ENCODE data around the gene SPX.

DNA sequence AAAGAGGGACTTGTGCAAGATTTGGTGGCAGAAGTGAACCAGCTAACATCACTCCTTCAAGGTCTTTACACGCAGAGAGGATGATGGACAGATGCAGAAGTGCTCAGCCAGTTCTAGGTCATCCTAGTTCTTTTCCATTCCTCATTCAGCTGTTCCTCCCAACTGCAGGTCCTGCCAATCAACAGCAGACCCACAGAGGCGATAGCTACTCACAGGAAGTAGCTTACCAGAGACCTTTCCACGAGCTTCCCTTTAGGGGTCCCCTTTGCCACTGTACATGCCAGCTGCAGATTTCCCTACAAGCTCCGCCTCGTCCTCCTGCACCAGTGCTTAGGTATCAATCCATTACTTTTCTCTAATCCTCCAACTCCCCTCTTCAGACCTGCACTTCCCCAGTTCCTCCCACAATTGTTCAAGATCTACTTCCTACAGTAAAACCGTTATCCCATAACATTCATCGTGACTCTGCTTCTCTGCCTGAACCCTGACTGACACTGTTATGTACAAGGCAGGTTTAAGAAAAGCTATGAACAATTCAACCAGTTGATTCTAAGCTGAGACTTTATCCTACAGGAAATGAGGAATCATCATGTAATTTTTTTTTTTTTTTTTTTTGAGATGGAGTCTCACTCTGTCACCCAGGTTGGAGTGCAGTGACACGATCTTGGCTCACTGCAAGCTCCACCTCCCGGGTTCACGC is 47.2 kb upstream of the SPX start:
- TF ChIP-seq, protein P1, sequence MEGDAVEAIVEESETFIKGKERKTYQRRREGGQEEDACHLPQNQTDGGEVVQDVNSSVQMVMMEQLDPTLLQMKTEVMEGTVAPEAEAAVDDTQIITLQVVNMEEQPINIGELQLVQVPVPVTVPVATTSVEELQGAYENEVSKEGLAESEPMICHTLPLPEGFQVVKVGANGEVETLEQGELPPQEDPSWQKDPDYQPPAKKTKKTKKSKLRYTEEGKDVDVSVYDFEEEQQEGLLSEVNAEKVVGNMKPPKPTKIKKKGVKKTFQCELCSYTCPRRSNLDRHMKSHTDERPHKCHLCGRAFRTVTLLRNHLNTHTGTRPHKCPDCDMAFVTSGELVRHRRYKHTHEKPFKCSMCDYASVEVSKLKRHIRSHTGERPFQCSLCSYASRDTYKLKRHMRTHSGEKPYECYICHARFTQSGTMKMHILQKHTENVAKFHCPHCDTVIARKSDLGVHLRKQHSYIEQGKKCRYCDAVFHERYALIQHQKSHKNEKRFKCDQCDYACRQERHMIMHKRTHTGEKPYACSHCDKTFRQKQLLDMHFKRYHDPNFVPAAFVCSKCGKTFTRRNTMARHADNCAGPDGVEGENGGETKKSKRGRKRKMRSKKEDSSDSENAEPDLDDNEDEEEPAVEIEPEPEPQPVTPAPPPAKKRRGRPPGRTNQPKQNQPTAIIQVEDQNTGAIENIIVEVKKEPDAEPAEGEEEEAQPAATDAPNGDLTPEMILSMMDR (conservative IDR thresholded peaks at IDR 0.05; ENCODE audit: low read depth, low read length), result no peak
- no peak for TF ChIP-seq POLR2A (IDR thresholded peaks at IDR 0.05; ENCODE audit: low read depth, low read length)
- TF ChIP-seq RFX5 (IDR thresholded peaks at IDR 0.05; ENCODE audit: low read depth, low read length), result no peak
- no peak for TF ChIP-seq MAZ (IDR thresholded peaks at IDR 0.05; ENCODE audit: borderline replicate concordance, low read depth, low read length)
- no peak for TF ChIP-seq SMC3 (IDR thresholded peaks at IDR 0.05; ENCODE audit: low read depth, low read length)
- no peak for TF ChIP-seq CHD1 (IDR thresholded peaks at IDR 0.05; ENCODE audit: low read depth, low read length)
- TF ChIP-seq CEBPB (IDR thresholded peaks at IDR 0.05; ENCODE audit: low read depth, low read length), result no peak
- TF ChIP-seq MXI1 (IDR thresholded peaks at IDR 0.05; ENCODE audit: borderline replicate concordance, low read depth, low read length), result no peak
- no peak for TF ChIP-seq MAFK (IDR thresholded peaks at IDR 0.05; ENCODE audit: low read depth, low read length)
- TF ChIP-seq, protein P2, sequence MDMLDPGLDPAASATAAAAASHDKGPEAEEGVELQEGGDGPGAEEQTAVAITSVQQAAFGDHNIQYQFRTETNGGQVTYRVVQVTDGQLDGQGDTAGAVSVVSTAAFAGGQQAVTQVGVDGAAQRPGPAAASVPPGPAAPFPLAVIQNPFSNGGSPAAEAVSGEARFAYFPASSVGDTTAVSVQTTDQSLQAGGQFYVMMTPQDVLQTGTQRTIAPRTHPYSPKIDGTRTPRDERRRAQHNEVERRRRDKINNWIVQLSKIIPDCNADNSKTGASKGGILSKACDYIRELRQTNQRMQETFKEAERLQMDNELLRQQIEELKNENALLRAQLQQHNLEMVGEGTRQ (IDR thresholded peaks at IDR 0.05; ENCODE audit: low read depth, low read length), result no peak
- no peak for TF ChIP-seq RCOR1 (IDR thresholded peaks at IDR 0.05; ENCODE audit: insufficient replicate concordance, low read length)
